Adrenal gland (tissue), 12 donors: ENCODE measurements around the gene EHHADH. TPM values are rescaled to one million over a fixed set of nuclear protein-coding genes. Genes with fewer than 3 reads are reported as not detected.

Source experiments
- DNase-seq, 7 donors: peaks; one replicate each; pipeline ENCODE4 v3.0.0-alpha.2; 2019 to 2020
- H3K27ac ChIP-seq, 5 donors: fragments of 200-600 bp; sonication (generic) in 4 of 5; 1 replicate in 3 of 5; 2 replicates in 2 of 5; pipeline versions ENCODE4 v1.5.1 to v1.8.0; 2016 to 2020; ENCODE audit warnings: mild to moderate bottlenecking in 1 of 5
- H3K27me3 ChIP-seq: fragments of 200-600 bp; 2 replicates; pipeline ENCODE4 v1.8.0; 2021
- H3K36me3 ChIP-seq, 2 donors: fragments of 200-600 bp; replicated peaks in 1 of 2; 1 replicate in 1 of 2; 2 replicates in 1 of 2; pipeline versions ENCODE4 v1.5.1 to v1.8.0; 2018 to 2022
- H3K4me1 ChIP-seq, 2 donors: fragments of 200-600 bp; replicated peaks in 1 of 2; 1 replicate in 1 of 2; 2 replicates in 1 of 2; pipeline versions ENCODE4 v1.5.1 to v1.8.0; 2018 to 2021
- H3K4me3 ChIP-seq, 4 donors: fragments of 200-600 bp; sonication (generic) in 3 of 4; one replicate each; pipeline ENCODE4 v1.5.1; 2016 to 2018
- H3K9me3 ChIP-seq, 3 donors: fragments of 200-600 bp; sonication (generic) in 1 of 3; replicated peaks in 1 of 3; 1 replicate in 2 of 3; 2 replicates in 1 of 3; pipeline versions ENCODE4 v1.5.1 to v1.8.0; 2016 to 2021
- CTCF ChIP-seq, 6 experiments: fragments of 450-650 bp in 4 of 6; fragments of 200-600 bp in 2 of 6; sonication (generic) in 1 of 6; IDR thresholded peaks; 1 replicate in 5 of 6; 2 replicates in 1 of 6; pipeline versions ENCODE4 v1.5.1 to v1.8.0; 2016 to 2021; ENCODE audit warnings: antibody characterized with exemption in 6 of 6, mild to moderate bottlenecking in 2 of 6, moderate library complexity in 1 of 6
- POLR2A ChIP-seq, 2 donors: fragments of 450-650 bp; IDR thresholded peaks; one replicate each; pipeline ENCODE4 v1.6.1; 2017; ENCODE audit warnings: antibody characterized with exemption in 2 of 2, mild to moderate bottlenecking in 2 of 2, moderate library complexity in 1 of 2
- WGBS, 4 donors: extraction: QIAGEN DNeasy Blood & Tissue Kit in 2 of 4; methylation state at CpG; one replicate each; pipeline versions ENCODE4 v1.1.5 to v1.1.7; 2013 to 2017; 5-methylcytosine and 5-hydroxymethylcytosine counted together
- intact Hi-C, 2 donors: fragments of 100-400 bp; cut with DNase I; formaldehyde crosslinking; loops; one replicate each; pipeline versions ENCODE4 v1.14.1 to v1.15.0; 2022 to 2023
- polyA plus RNA-seq, 3 donors: library from polyadenylated mRNA; stranded (reverse); fragments of 200-250 nt in 2 of 3; fragments of 350-450 nt in 1 of 3; fragmentation: Illumina TruSeq in 1 of 3; extraction: RNeasy Lipid Tissue Mini Kit (QIAGEN cat#74804) in 1 of 3; gene quantifications; one replicate each; pipeline ENCODE4 v1.2.3, GENCODE V29; 2013 to 2014
- total RNA-seq, 9 donors: library from RNA; depleted of rRNA in 4 of 9; stranded (reverse); fragments of >200 nt in 4 of 9; fragments of 120-200 nt in 1 of 9; fragmentation: NEBNext Ultra II Directional in 1 of 9; extraction: Animal tissue kit (Norgen Biotek cat#: 25700) in 1 of 9; gene quantifications; one replicate each; pipeline versions ENCODE4 v1.1.0 to v1.2.4, GENCODE V29; 2013 to 2023
- donor health status: healthy with polysubstance abuse.
- donor health status: Bipolar disorder and iron deficiency.
- donor health status: DM: yes; HTN: yes; CAD: no.
- donor health status: DM: no; HTN: no; CAD: no.
- donor health status: DM: no; HTN: no; CAD: no.
- donor health status: DM: yes; HTN: yes; CAD: no.

EHHADH gene
- total and polyA plus RNA-seq, 12 donors = 1.6 to 7.8 (median 5.9) TPM

- H3K27ac ChIP-seq = no peak overlapping the region
- TF ChIP-seq CTCF (IDR thresholded peaks at IDR 0.05) (no peak), POLR2A (IDR thresholded peaks at IDR 0.05) (no peak)
- no peak for DNase-seq
- H3K4me3 ChIP-seq = no peak overlapping the region
- H3K4me1 ChIP-seq = peaks cover 3 to 11% of the 10 kb centered on the region in 2 donors
- no peaks in the 10 kb centered on the region for H3K9me3 ChIP-seq
- WGBS, 4 donors = 84 to 91% (median 89%) methylated on average over 7 of the region's 7 CpGs
- H3K27me3 ChIP-seq = peaks cover 22% of the 10 kb centered on the region
- no peaks in the 10 kb centered on the region for H3K36me3 ChIP-seq
- intact Hi-C loops = no loop called here
Observed at GRCh38 chr3:185279587-185280138, 25.8 kb upstream of the EHHADH start.

- DNase-seq = no peak
Observed at GRCh38 chr3:185276415-185276814, 22.6 kb upstream of the EHHADH start.

GRCh38 chr3:185272033-185272432 is 18.2 kb upstream of the EHHADH start:
- Histone ChIP-seq H3K27me3 (peaks cover 17% of the 10 kb centered on the region), H3K36me3 (no peaks in the 10 kb centered on the region), H3K4me1 (no peaks in the 10 kb centered on the region), H3K27ac (no peak overlapping the region), H3K9me3 (no peaks in the 10 kb centered on the region), H3K4me3 (no peak overlapping the region)
- TF ChIP-seq CTCF (IDR thresholded peaks at IDR 0.05) = no peak
- TF ChIP-seq POLR2A (IDR thresholded peaks at IDR 0.05) = no peak
- WGBS, 4 donors = 83 to 97% (median 87%) methylated on average over 1 of the region's 1 CpG
- intact Hi-C loops = no loop called here
- DNase-seq = no peak

More at GRCh38 chr3:185276415-185276814, 22.6 kb upstream of the EHHADH start:
- H3K27me3 ChIP-seq = peaks cover 22% of the 10 kb centered on the region
- intact Hi-C loops = no loop called here
- no peak overlapping the region for H3K4me3 ChIP-seq
- 88 to 97% (median 91%) methylated on average over 4 of the region's 4 CpGs for WGBS, 4 donors
- H3K4me1 ChIP-seq = no peaks in the 10 kb centered on the region
- TF ChIP-seq POLR2A (IDR thresholded peaks at IDR 0.05) = no peak
- no peak for TF ChIP-seq CTCF (IDR thresholded peaks at IDR 0.05)
- H3K36me3 ChIP-seq = no peaks in the 10 kb centered on the region
- no peak overlapping the region for H3K27ac ChIP-seq
- H3K9me3 ChIP-seq = no peaks in the 10 kb centered on the region

GRCh38 chr3:185270956-185271332 is 17.1 kb upstream of the EHHADH start:
- WGBS, 4 donors = 65 to 84% (median 77%) methylated on average over 4 of the region's 4 CpGs
- Histone ChIP-seq H3K4me1 (no peaks in the 10 kb centered on the region), H3K36me3 (no peaks in the 10 kb centered on the region), H3K4me3 (no peak overlapping the region), H3K9me3 (no peaks in the 10 kb centered on the region), H3K27ac (no peak overlapping the region), H3K27me3 (peaks cover 15% of the 10 kb centered on the region)
- DNase-seq = no peak
- no peak for TF ChIP-seq CTCF (IDR thresholded peaks at IDR 0.05)
- no peak for TF ChIP-seq POLR2A (IDR thresholded peaks at IDR 0.05)
- intact Hi-C loops = no loop called here
